OCI-LY1 (cell line): ENCODE measurements around the gene SMYD3.

Experiments
- H2AFZ ChIP-seq: fragments of 200-600 bp; sonication (generic), shearing (Covaris generic); 2 replicates; pipeline ENCODE4 v1.6.0; 2014; ENCODE audit warnings: antibody characterized with exemption, mild to moderate bottlenecking, low read length
- H3F3A ChIP-seq: fragments of 200-600 bp; sonication (generic), shearing (Covaris generic); 2 replicates; pipeline ENCODE4 v1.6.0; 2014; ENCODE audit warnings: mild to moderate bottlenecking, antibody characterized with exemption, low read length, moderate library complexity; ENCODE audit not compliant: insufficient read depth
- H3K27ac ChIP-seq: fragments of 200-600 bp; sonication (generic); 2 replicates; pipeline ENCODE4 v1.5.1; 2014; ENCODE audit warnings: low read length, mixed run types, mild to moderate bottlenecking, low read depth; ENCODE audit not compliant: poor library complexity, severe bottlenecking
- H3K27me3 ChIP-seq: fragments of 200-600 bp; sonication (generic); 2 replicates; pipeline ENCODE4 v1.6.0; 2014; ENCODE audit warnings: antibody characterized with exemption, mild to moderate bottlenecking, low read length, moderate library complexity; ENCODE audit not compliant: insufficient read depth
- H3K36me3 ChIP-seq: fragments of 200-600 bp; sonication (generic); 2 replicates; pipeline ENCODE4 v1.6.1; 2014; ENCODE audit warnings: mild to moderate bottlenecking, antibody characterized with exemption, low read length, moderate library complexity, mixed read lengths; ENCODE audit not compliant: insufficient read depth
- H3K4me1 ChIP-seq: fragments of 200-600 bp; sonication (generic); 2 replicates; pipeline ENCODE4 v1.5.1; 2014; ENCODE audit warnings: mild to moderate bottlenecking, low read length, moderate library complexity; ENCODE audit not compliant: insufficient read depth, severe bottlenecking
- H3K4me2 ChIP-seq: fragments of 200-600 bp; sonication (generic), shearing (Covaris generic); 2 replicates; pipeline ENCODE4 v1.6.1; 2014; ENCODE audit warnings: low read length
- H3K4me3 ChIP-seq: fragments of 200-600 bp; sonication (generic); 2 replicates; pipeline ENCODE4 v1.5.1; 2014; ENCODE audit warnings: low read length, low read depth, mild to moderate bottlenecking, mixed read lengths; ENCODE audit not compliant: poor library complexity, severe bottlenecking
- H3K79me2 ChIP-seq: fragments of 200-600 bp; shearing (Covaris generic); 2 replicates; pipeline ENCODE4 v1.6.1; 2016; ENCODE audit warnings: mixed run types, low read length, mixed read lengths; ENCODE audit not compliant: insufficient read depth
- H3K9ac ChIP-seq: fragments of 200-600 bp; sonication (generic), shearing (Covaris generic); 2 replicates; pipeline ENCODE4 v1.6.1; 2014; ENCODE audit warnings: mild to moderate bottlenecking, low read length, mixed read lengths
- H3K9me2 ChIP-seq: fragments of 200-600 bp; sonication (generic), shearing (Covaris generic); 2 replicates; pipeline ENCODE4 v1.6.1; 2014; ENCODE audit warnings: low read depth, mild to moderate bottlenecking, low read length, mixed read lengths
- H3K9me3 ChIP-seq: fragments of 200-600 bp; shearing (Covaris generic); 2 replicates; pipeline ENCODE4 v1.6.1; 2014; ENCODE audit warnings: low read length, mixed read lengths
- H4K20me1 ChIP-seq: fragments of 200-600 bp; sonication (generic), shearing (Covaris generic); 2 replicates; pipeline ENCODE4 v1.6.0; 2016; ENCODE audit warnings: mild to moderate bottlenecking, low read length; ENCODE audit not compliant: insufficient read depth
- EZH2 ChIP-seq: fragments of 200-600 bp; sonication (generic), shearing (Covaris generic); IDR thresholded peaks from 2 replicates; pipeline ENCODE4 v1.8.0; 2017; ENCODE audit warnings: borderline replicate concordance, mixed run types, mild to moderate bottlenecking, antibody characterized with exemption, low read length, moderate library complexity, mixed read lengths
- TF ChIP-seq, protein P1 (sequence below): fragments of 200-600 bp; sonication (generic), shearing (Covaris generic); IDR thresholded peaks from 2 replicates; pipeline ENCODE4 v1.5.1; 2017; ENCODE audit warnings: mild to moderate bottlenecking, antibody characterized with exemption, low read length, moderate library complexity, mixed read lengths

Gene SMYD3

DNA sequence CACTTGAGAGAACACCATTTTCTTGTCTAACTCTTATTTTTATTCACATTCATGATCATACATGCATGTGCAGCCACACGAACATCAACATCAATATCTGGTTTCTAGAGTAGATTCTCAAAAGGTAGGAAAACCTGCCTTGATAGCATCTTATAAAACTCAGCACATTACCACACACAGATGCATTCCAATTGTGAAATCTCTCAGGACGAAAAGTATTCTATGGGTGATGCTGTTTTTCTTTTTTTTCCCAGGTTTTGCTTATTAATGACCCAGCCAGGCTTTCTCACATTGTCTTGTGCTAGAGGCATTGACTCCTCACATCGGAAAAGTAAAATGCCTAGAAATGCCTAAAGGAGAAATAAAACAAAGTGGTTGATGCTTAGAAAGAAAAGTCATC lies 789.5 kb downstream of the SMYD3 start:
- Histone ChIP-seq H2AFZ (no peak overlapping the region), H4K20me1 (no peaks in the 10 kb centered on the region), H3K27ac (no peak overlapping the region), H3K79me2 (no peaks in the 10 kb centered on the region), H3K9me2 (no peaks in the 10 kb centered on the region), H3K9me3 (no peaks in the 10 kb centered on the region), H3K36me3 (no peaks in the 10 kb centered on the region), H3F3A (no peaks in the 10 kb centered on the region), H3K9ac (no peak overlapping the region), H3K4me2 (no peak overlapping the region), H3K27me3 (no peaks in the 10 kb centered on the region), H3K4me1 (no peaks in the 10 kb centered on the region), H3K4me3 (no peak overlapping the region)
- TF ChIP-seq, protein P1, sequence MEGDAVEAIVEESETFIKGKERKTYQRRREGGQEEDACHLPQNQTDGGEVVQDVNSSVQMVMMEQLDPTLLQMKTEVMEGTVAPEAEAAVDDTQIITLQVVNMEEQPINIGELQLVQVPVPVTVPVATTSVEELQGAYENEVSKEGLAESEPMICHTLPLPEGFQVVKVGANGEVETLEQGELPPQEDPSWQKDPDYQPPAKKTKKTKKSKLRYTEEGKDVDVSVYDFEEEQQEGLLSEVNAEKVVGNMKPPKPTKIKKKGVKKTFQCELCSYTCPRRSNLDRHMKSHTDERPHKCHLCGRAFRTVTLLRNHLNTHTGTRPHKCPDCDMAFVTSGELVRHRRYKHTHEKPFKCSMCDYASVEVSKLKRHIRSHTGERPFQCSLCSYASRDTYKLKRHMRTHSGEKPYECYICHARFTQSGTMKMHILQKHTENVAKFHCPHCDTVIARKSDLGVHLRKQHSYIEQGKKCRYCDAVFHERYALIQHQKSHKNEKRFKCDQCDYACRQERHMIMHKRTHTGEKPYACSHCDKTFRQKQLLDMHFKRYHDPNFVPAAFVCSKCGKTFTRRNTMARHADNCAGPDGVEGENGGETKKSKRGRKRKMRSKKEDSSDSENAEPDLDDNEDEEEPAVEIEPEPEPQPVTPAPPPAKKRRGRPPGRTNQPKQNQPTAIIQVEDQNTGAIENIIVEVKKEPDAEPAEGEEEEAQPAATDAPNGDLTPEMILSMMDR, result no peak
- TF ChIP-seq EZH2, result no peak

DNA sequence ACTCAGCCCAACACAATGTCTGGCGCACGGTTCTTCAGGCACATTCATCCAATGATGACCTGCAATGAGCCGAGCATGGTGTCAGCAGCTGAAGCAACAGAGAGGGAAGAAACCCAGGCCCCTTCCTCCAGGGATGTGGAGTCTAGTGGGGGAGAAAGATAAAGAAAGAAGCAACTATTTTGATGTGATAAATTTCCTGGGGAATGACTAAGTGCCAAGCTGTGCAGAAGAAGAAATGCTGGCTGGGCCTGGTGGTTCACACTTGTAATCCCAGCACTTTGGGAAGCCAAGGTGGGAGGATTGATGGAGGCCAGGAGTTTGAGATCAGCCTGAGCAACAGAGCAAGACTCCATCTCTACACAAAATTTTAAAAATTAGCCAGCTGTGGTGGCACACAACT lies 790.5 kb downstream of the SMYD3 start:
- TF ChIP-seq, protein P1, result no peak
- no peak for TF ChIP-seq EZH2
- Histone ChIP-seq H3K9ac (no peak overlapping the region), H4K20me1 (no peaks in the 10 kb centered on the region), H3F3A (no peaks in the 10 kb centered on the region), H3K4me3 (no peak overlapping the region), H3K4me1 (no peaks in the 10 kb centered on the region), H3K27ac (no peak overlapping the region), H3K36me3 (no peaks in the 10 kb centered on the region), H3K27me3 (no peaks in the 10 kb centered on the region), H3K4me2 (no peak overlapping the region), H3K9me3 (no peaks in the 10 kb centered on the region), H3K9me2 (no peaks in the 10 kb centered on the region), H3K79me2 (no peaks in the 10 kb centered on the region), H2AFZ (no peak overlapping the region)

DNA sequence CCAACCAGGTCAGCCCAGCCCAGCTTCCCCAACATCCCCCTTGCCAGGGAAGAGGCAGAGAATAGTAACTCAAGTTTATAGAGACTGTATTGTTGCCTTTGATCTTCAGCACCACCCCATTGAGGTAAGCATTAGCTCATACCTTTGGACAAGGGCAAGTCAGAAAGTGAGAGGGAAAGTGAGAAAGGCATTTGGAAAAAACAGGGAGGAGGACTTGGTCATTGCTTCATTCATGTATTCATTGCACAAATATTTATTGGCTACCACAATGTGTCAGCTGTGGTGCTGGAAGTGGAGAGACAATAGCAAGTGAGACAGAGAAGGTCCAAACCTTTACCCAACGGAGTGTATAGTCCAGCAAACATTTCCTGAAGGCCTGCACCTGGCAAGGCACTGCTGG lies 791.1 kb downstream of the SMYD3 start:
- no peaks in the 10 kb centered on the region for H3F3A ChIP-seq
- H3K27ac ChIP-seq, result no peak overlapping the region
- H3K4me3 ChIP-seq, result no peak overlapping the region
- H3K9me2 ChIP-seq, result no peaks in the 10 kb centered on the region
- TF ChIP-seq EZH2, result no peak
- TF ChIP-seq, protein P1, result no peak
- H2AFZ ChIP-seq, result no peak overlapping the region
- H3K36me3 ChIP-seq, result no peaks in the 10 kb centered on the region
- H3K79me2 ChIP-seq, result no peaks in the 10 kb centered on the region
- no peak overlapping the region for H3K4me2 ChIP-seq
- H3K9me3 ChIP-seq, result no peaks in the 10 kb centered on the region
- H3K27me3 ChIP-seq, result no peaks in the 10 kb centered on the region
- no peaks in the 10 kb centered on the region for H4K20me1 ChIP-seq
- H3K9ac ChIP-seq, result no peak overlapping the region
- H3K4me1 ChIP-seq, result no peaks in the 10 kb centered on the region
